Retinal pigment epithelial cell (primary cell): Measurements from ENCODE around the gene STRN3.
"Not testable (repeated sequence)": the region's sequence is repeated elsewhere in the genome, so short reads cannot be mapped to it uniquely, and the experiment has no call there.

Experiments used
- DNase-seq: peaks from one replicate; pipeline ENCODE4 v3.0.0-alpha.2; 2010; ENCODE audit warnings: low read depth
- H3K4me3 ChIP-seq: 2 replicates; pipeline ENCODE4 v1.5.1; 2011; ENCODE audit warnings: mild to moderate bottlenecking, low read length, control low read depth, moderate library complexity
- CTCF ChIP-seq: conservative IDR thresholded peaks from 2 replicates; pipeline ENCODE4 v1.5.1; 2011; ENCODE audit warnings: low read depth, low read length, control low read depth, inconsistent platforms

Gene STRN3

GRCh38 chr14:31047503-31047902 lies 21.3 kb upstream of the STRN3 start:
- no peak for DNase-seq
- TF ChIP-seq CTCF: no peak
- H3K4me3 ChIP-seq: no peak overlapping the region

GRCh38 chr14:31045501-31046080 lies 19.4 kb upstream of the STRN3 start:
- no peak overlapping the region for H3K4me3 ChIP-seq
- no peak for DNase-seq
- TF ChIP-seq CTCF: no peak

GRCh38 chr14:31043379-31043778 lies 17.2 kb upstream of the STRN3 start:
- no peak overlapping the region for H3K4me3 ChIP-seq
- DNase-seq: no peak
- TF ChIP-seq CTCF: no peak

GRCh38 chr14:31042893-31043292 lies 16.7 kb upstream of the STRN3 start:
- DNase-seq, H3K4me3 ChIP-seq: not testable (repeated sequence)

- no peak overlapping the region for H3K4me3 ChIP-seq
- TF ChIP-seq CTCF: no peak
- no peak for DNase-seq
These were observed 16.1 kb upstream of the STRN3 start for GRCh38 chr14:31042300-31042699.

- H3K4me3 ChIP-seq: no peak overlapping the region
- DNase-seq: peak; percentile 22
- TF ChIP-seq CTCF: no peak
These were observed 12.5 kb upstream of the STRN3 start for GRCh38 chr14:31038521-31039166.

GRCh38 chr14:31037709-31038221 lies 11.6 kb upstream of the STRN3 start:
- no peak for DNase-seq
- no peak overlapping the region for H3K4me3 ChIP-seq
- TF ChIP-seq CTCF: no peak
